CD8-positive, alpha-beta memory T cell (primary cell): Measurements from ENCODE around the gene DOCK1. TPM values are rescaled to one million over a fixed set of nuclear protein-coding genes. Genes with fewer than 3 reads are reported as not detected.
"Not testable (repeated sequence)": the region's sequence is repeated elsewhere in the genome, so short reads cannot be mapped to it uniquely, and the experiment has no call there.

ENCODE experiments used
- CTCF ChIA-PET: fragments of 350-600 bp; sonication (Branson Sonifier 250); formaldehyde crosslinking; loops from one replicate; lab custom pipeline; 2021; ENCODE audit warnings: antibody characterized with exemption; lab: Charles Lee
- POLR2A ChIA-PET: fragments of 350-600 bp; sonication (Branson Sonifier 250); formaldehyde crosslinking; loops from one replicate; lab custom pipeline; 2021; ENCODE audit warnings: antibody characterized with exemption; lab: Charles Lee
- DNase-seq, 5 donors: peaks; one replicate each; pipeline versions ENCODE4 v3.0.0 to v3.0.0-alpha.2; 2020 to 2022; ENCODE audit warnings: mixed read lengths in 1 of 5
- H3K27ac ChIP-seq: one replicate; pipeline ENCODE4 v1.7.0; 2013; ENCODE audit warnings: low read depth, mild to moderate bottlenecking, low read length, moderate library complexity
- H3K27me3 ChIP-seq: 2 replicates; pipeline ENCODE4 v1.7.0; 2013; ENCODE audit warnings: low read length, mild to moderate bottlenecking; ENCODE audit not compliant: insufficient read depth, poor library complexity, severe bottlenecking
- H3K36me3 ChIP-seq: 2 replicates; pipeline ENCODE4 v1.7.0; 2013; ENCODE audit warnings: mild to moderate bottlenecking, low read length, moderate library complexity; ENCODE audit not compliant: insufficient read depth
- H3K4me1 ChIP-seq: 2 replicates; pipeline ENCODE4 v1.7.0; 2013; ENCODE audit warnings: mild to moderate bottlenecking, low read length, moderate library complexity; ENCODE audit not compliant: insufficient read depth
- H3K4me3 ChIP-seq: 2 replicates; pipeline ENCODE4 v1.7.0; 2013; ENCODE audit warnings: mild to moderate bottlenecking, low read length
- H3K9me3 ChIP-seq: 2 replicates; pipeline ENCODE4 v1.7.0; 2013; ENCODE audit warnings: mild to moderate bottlenecking, low read length
- H3K27ac Mint-ChIP-seq, 8 donors: one replicate each; pipeline ENCODE4 v1.8.0; 2020 to 2021; ENCODE audit warnings: mixed read lengths in 8 of 8, mild to moderate bottlenecking in 6 of 8, inconsistent platforms in 3 of 8, moderate library complexity in 3 of 8
- H3K27me3 Mint-ChIP-seq, 2 donors: one replicate each; pipeline ENCODE4 v1.8.0; 2020 to 2021; ENCODE audit warnings: mixed read lengths in 2 of 2, mild to moderate bottlenecking in 1 of 2, moderate library complexity in 1 of 2
- H3K36me3 Mint-ChIP-seq, 3 donors: one replicate each; pipeline ENCODE4 v1.8.0; 2020 to 2021; ENCODE audit warnings: mixed read lengths in 3 of 3, inconsistent platforms in 1 of 3, mild to moderate bottlenecking in 1 of 3
- H3K4me1 Mint-ChIP-seq, 3 donors: one replicate each; pipeline ENCODE4 v1.8.0; 2020 to 2021; ENCODE audit warnings: mixed read lengths in 3 of 3, inconsistent platforms in 1 of 3, mild to moderate bottlenecking in 1 of 3
- H3K4me3 Mint-ChIP-seq, 7 donors: one replicate each; pipeline ENCODE4 v1.8.0; 2020 to 2021; ENCODE audit warnings: mixed read lengths in 7 of 7, mild to moderate bottlenecking in 6 of 7, moderate library complexity in 4 of 7, inconsistent platforms in 2 of 7
- H3K9me3 Mint-ChIP-seq, 5 donors: one replicate each; pipeline ENCODE4 v1.8.0; 2020 to 2022; ENCODE audit warnings: mixed read lengths in 5 of 5, mild to moderate bottlenecking in 3 of 5, moderate library complexity in 2 of 5, inconsistent platforms in 1 of 5
- polyA plus RNA-seq: library from polyadenylated mRNA; unstranded; fragments of 300-500 nt; fragmentation: Illumina TruSeq; gene quantifications from one replicate; pipeline ENCODE4 v1.2.3, GENCODE V29; 2021
- total RNA-seq, 2 experiments: library from RNA; stranded (reverse); gene quantifications; one replicate each; pipeline ENCODE4 v1.2.3, GENCODE V29; 2021

The DOCK1 gene
- total and polyA plus RNA-seq, 3 experiments from 2014 or later, result 0.16 to 0.18 TPM; not detected in 1

GRCh38 chr10:126911301-126911700 lies 6.1 kb downstream of the DOCK1 start:
- Histone ChIP-seq H3K27me3 (no peaks in the 10 kb centered on the region), H3K4me3 (no peak overlapping the region), H3K27ac (no peak overlapping the region), H3K9me3 (no peaks in the 10 kb centered on the region), H3K4me1 (no peaks in the 10 kb centered on the region), H3K36me3 (no peaks in the 10 kb centered on the region)
- Mint-ChIP-seq H3K9me3 (peaks cover 0 to 11% (median 3%) of the 10 kb centered on the region in 5 donors), H3K4me1 (no peaks in the 10 kb centered on the region), H3K36me3 (no peaks in the 10 kb centered on the region), H3K27ac (no peak overlapping the region), H3K27me3 (peaks cover 4 to 5% of the 10 kb centered on the region in 2 donors), H3K4me3 (no peak overlapping the region)
- ChIA-PET CTCF (no interaction called here), POLR2A (no interaction called here)
- DNase-seq, result no peak

- Histone ChIP-seq H3K9me3 (no peaks in the 10 kb centered on the region), H3K4me3 (no peak overlapping the region), H3K27me3 (no peaks in the 10 kb centered on the region), H3K36me3 (no peaks in the 10 kb centered on the region), H3K27ac (no peak overlapping the region), H3K4me1 (no peaks in the 10 kb centered on the region)
- Mint-ChIP-seq H3K36me3 (no peaks in the 10 kb centered on the region), H3K4me1 (no peaks in the 10 kb centered on the region), H3K27me3 (no peaks in the 10 kb centered on the region), H3K4me3 (no peak overlapping the region), H3K9me3 (peaks cover 0 to 8% (median 2%) of the 10 kb centered on the region in 5 donors), H3K27ac (no peak overlapping the region)
- DNase-seq, result no peak
- ChIA-PET POLR2A (no interaction called here), CTCF (no interaction called here)
Measured at GRCh38 chr10:126913316-126913715, 8.1 kb downstream of the DOCK1 start.

- Mint-ChIP-seq H3K9me3 (peaks cover 2 to 12% (median 3%) of the 10 kb centered on the region in 5 donors), H3K27me3 (peaks cover 0 to 3% of the 10 kb centered on the region in 2 donors), H3K4me1 (no peaks in the 10 kb centered on the region), H3K27ac (no peak overlapping the region), H3K36me3 (no peaks in the 10 kb centered on the region), H3K4me3 (no peak overlapping the region)
- Histone ChIP-seq H3K36me3 (no peaks in the 10 kb centered on the region), H3K4me3 (no peak overlapping the region), H3K4me1 (no peaks in the 10 kb centered on the region), H3K27ac (no peak overlapping the region), H3K9me3 (no peaks in the 10 kb centered on the region), H3K27me3 (no peaks in the 10 kb centered on the region)
- CTCF ChIA-PET, result no interaction called here
- peak in 1 of 5 donors; percentile 13 for DNase-seq
- POLR2A ChIA-PET, result no interaction called here
Measured at GRCh38 chr10:126914561-126914960, 9.3 kb downstream of the DOCK1 start.

- CTCF ChIA-PET, H3K4me1 Mint-ChIP-seq: not testable (repeated sequence)
- peaks cover 3 to 13% (median 6%) of the 10 kb centered on the region in 5 donors for H3K9me3 Mint-ChIP-seq
Measured at GRCh38 chr10:126916952-126917351, 11.7 kb downstream of the DOCK1 start.

GRCh38 chr10:126917375-126917774 lies 12.1 kb downstream of the DOCK1 start:
- Mint-ChIP-seq H3K9me3 (peaks cover 4 to 13% (median 6%) of the 10 kb centered on the region in 5 donors), H3K27ac (no peak overlapping the region), H3K4me3 (no peak overlapping the region), H3K27me3 (peaks cover 0 to 3% of the 10 kb centered on the region in 2 donors), H3K4me1 (no peaks in the 10 kb centered on the region), H3K36me3 (no peaks in the 10 kb centered on the region)
- CTCF ChIA-PET, result no interaction called here
- Histone ChIP-seq H3K27me3 (no peaks in the 10 kb centered on the region), H3K4me1 (no peaks in the 10 kb centered on the region), H3K9me3 (no peaks in the 10 kb centered on the region), H3K4me3 (no peak overlapping the region), H3K27ac (no peak overlapping the region), H3K36me3 (no peaks in the 10 kb centered on the region)
- POLR2A ChIA-PET, result no interaction called here
- DNase-seq, result no peak

More at GRCh38 chr10:126916952-126917351, 11.7 kb downstream of the DOCK1 start:
- H3K27me3 Mint-ChIP-seq, DNase-seq, H3K9me3 ChIP-seq, H3K4me3 Mint-ChIP-seq, H3K36me3 ChIP-seq, H3K27me3 ChIP-seq, H3K4me1 ChIP-seq, H3K27ac Mint-ChIP-seq, H3K27ac ChIP-seq, H3K4me3 ChIP-seq, POLR2A ChIA-PET, H3K36me3 Mint-ChIP-seq: not testable (repeated sequence)

- Histone ChIP-seq H3K9me3 (no peaks in the 10 kb centered on the region), H3K4me3 (no peak overlapping the region), H3K36me3 (no peaks in the 10 kb centered on the region), H3K27me3 (no peaks in the 10 kb centered on the region), H3K4me1 (no peaks in the 10 kb centered on the region), H3K27ac (no peak overlapping the region)
- Mint-ChIP-seq H3K27me3 (peaks cover 0 to 3% of the 10 kb centered on the region in 2 donors), H3K27ac (no peak overlapping the region), H3K4me1 (no peaks in the 10 kb centered on the region), H3K4me3 (no peak overlapping the region), H3K9me3 (peaks cover 4 to 14% (median 6%) of the 10 kb centered on the region in 5 donors), H3K36me3 (no peaks in the 10 kb centered on the region)
- no peak for DNase-seq
- CTCF ChIA-PET, result no interaction called here
- POLR2A ChIA-PET, result no interaction called here
Measured at GRCh38 chr10:126917975-126918908, 13.0 kb downstream of the DOCK1 start.

GRCh38 chr10:126919426-126919825 lies 14.2 kb downstream of the DOCK1 start:
- Mint-ChIP-seq H3K27ac (no peak overlapping the region), H3K4me3 (no peak overlapping the region), H3K36me3 (no peaks in the 10 kb centered on the region), H3K9me3 (peaks cover 4 to 14% (median 6%) of the 10 kb centered on the region in 5 donors), H3K4me1 (no peaks in the 10 kb centered on the region), H3K27me3 (peaks cover 0 to 3% of the 10 kb centered on the region in 2 donors)
- H3K9me3 ChIP-seq, result no peaks in the 10 kb centered on the region
- ChIA-PET CTCF (no interaction called here), POLR2A (no interaction called here)
- H3K4me1 ChIP-seq, result no peaks in the 10 kb centered on the region
- no peak overlapping the region for H3K27ac ChIP-seq
- no peaks in the 10 kb centered on the region for H3K27me3 ChIP-seq
- no peak overlapping the region for H3K4me3 ChIP-seq
- DNase-seq, result no peak
- no peaks in the 10 kb centered on the region for H3K36me3 ChIP-seq

GRCh38 chr10:126921162-126921561 lies 15.9 kb downstream of the DOCK1 start:
- CTCF ChIA-PET, result no interaction called here
- Mint-ChIP-seq H3K4me3 (no peak overlapping the region), H3K4me1 (no peaks in the 10 kb centered on the region), H3K27me3 (peaks cover 0 to 3% of the 10 kb centered on the region in 2 donors), H3K9me3 (peaks cover 4 to 13% (median 6%) of the 10 kb centered on the region in 5 donors), H3K36me3 (no peaks in the 10 kb centered on the region), H3K27ac (no peak overlapping the region)
- no peak for DNase-seq
- H3K27ac ChIP-seq, result no peak overlapping the region
- no peak overlapping the region for H3K4me3 ChIP-seq
- H3K36me3 ChIP-seq, result no peaks in the 10 kb centered on the region
- H3K27me3 ChIP-seq, result no peaks in the 10 kb centered on the region
- POLR2A ChIA-PET, result no interaction called here
- H3K9me3 ChIP-seq, result no peaks in the 10 kb centered on the region
- no peaks in the 10 kb centered on the region for H3K4me1 ChIP-seq
